ENCODE data around the gene GMNC.

The GMNC gene

GRCh38 chr3:190826018-190826417 is 36.5 kb downstream of the GMNC start:
- Histone ChIP-seq H2BK12ac (ENCODE audit: low read length in 2 of 2) (no peak overlapping the region), H3K36me3 (ENCODE audit: control insufficient read depth in 1 of 2, insufficient read depth in 2 of 2, low read depth in 1 of 2, low read length in 2 of 2) (no peaks in the 10 kb centered on the region), H3K4me3 (ENCODE audit: insufficient read depth in 1 of 2, low read depth in 1 of 2, low read length in 2 of 2) (no peak overlapping the region), H2AK5ac (ENCODE audit: low read length, severe bottlenecking) (no peak overlapping the region), H3K4me2 (ENCODE audit: low read length, poor library complexity, severe bottlenecking) (no peak overlapping the region), H2BK5ac (ENCODE audit: low read depth, low read length, poor library complexity, severe bottlenecking) (no peak overlapping the region), H3K14ac (ENCODE audit: low read length in 2 of 2) (no peak overlapping the region), H2BK15ac (ENCODE audit: low read depth, poor library complexity, severe bottlenecking) (no peak overlapping the region), H3K4ac (ENCODE audit: low read depth in 1 of 2, low read length in 2 of 2) (no peak overlapping the region), H2BK120ac (ENCODE audit: low read depth, low read length) (no peak overlapping the region), H3K4me1 (ENCODE audit: control insufficient read depth, insufficient read depth, low read depth, low read length) (no peaks in the 10 kb centered on the region), H3K27ac (ENCODE audit: low read length, poor library complexity, severe bottlenecking) (no peak overlapping the region), H3K79me1 (replicated peaks; ENCODE audit: low read length, poor library complexity, severe bottlenecking) (no peaks in the 10 kb centered on the region), H4K8ac (ENCODE audit: low read length) (no peak overlapping the region), H3K9ac (ENCODE audit: low read length) (no peak overlapping the region), H2AFZ (ENCODE audit: low read depth, low read length) (no peak overlapping the region), H3K27me3 (ENCODE audit: control insufficient read depth in 1 of 2, insufficient read depth in 1 of 2, low read length in 2 of 2) (no peaks in the 10 kb centered on the region), H3K9me3 (ENCODE audit: control insufficient read depth, low read length) (no peaks in the 10 kb centered on the region), H3K23ac (ENCODE audit: low read length in 2 of 2) (no peak overlapping the region), H3K18ac (ENCODE audit: low read depth in 1 of 2, low read length in 2 of 2) (no peak overlapping the region), H4K91ac (ENCODE audit: low read length) (no peak overlapping the region)
- DNase-seq = no peak
- 68% methylated on average over 2 of the region's 2 CpGs for WGBS

- Histone ChIP-seq H3K4ac (ENCODE audit: low read depth in 1 of 2, low read length in 2 of 2) (no peak overlapping the region), H3K4me3 (ENCODE audit: insufficient read depth in 1 of 2, low read depth in 1 of 2, low read length in 2 of 2) (no peak overlapping the region), H3K4me1 (ENCODE audit: control insufficient read depth, insufficient read depth, low read depth, low read length) (no peaks in the 10 kb centered on the region), H3K14ac (ENCODE audit: low read length in 2 of 2) (no peak overlapping the region), H3K9me3 (ENCODE audit: control insufficient read depth, low read length) (no peaks in the 10 kb centered on the region), H3K23ac (ENCODE audit: low read length in 2 of 2) (no peak overlapping the region), H3K9ac (ENCODE audit: low read length) (no peak overlapping the region), H3K36me3 (ENCODE audit: control insufficient read depth in 1 of 2, insufficient read depth in 2 of 2, low read depth in 1 of 2, low read length in 2 of 2) (no peaks in the 10 kb centered on the region), H2AK5ac (ENCODE audit: low read length, severe bottlenecking) (no peak overlapping the region), H3K27me3 (ENCODE audit: control insufficient read depth in 1 of 2, insufficient read depth in 1 of 2, low read length in 2 of 2) (no peaks in the 10 kb centered on the region), H3K79me1 (replicated peaks; ENCODE audit: low read length, poor library complexity, severe bottlenecking) (no peaks in the 10 kb centered on the region), H2BK12ac (ENCODE audit: low read length in 2 of 2) (no peak overlapping the region), H2BK5ac (ENCODE audit: low read depth, low read length, poor library complexity, severe bottlenecking) (no peak overlapping the region), H2AFZ (ENCODE audit: low read depth, low read length) (no peak overlapping the region), H4K91ac (ENCODE audit: low read length) (no peak overlapping the region), H2BK120ac (ENCODE audit: low read depth, low read length) (no peak overlapping the region), H4K8ac (ENCODE audit: low read length) (no peak overlapping the region), H2BK15ac (ENCODE audit: low read depth, poor library complexity, severe bottlenecking) (no peak overlapping the region), H3K18ac (ENCODE audit: low read depth in 1 of 2, low read length in 2 of 2) (no peak overlapping the region), H3K4me2 (ENCODE audit: low read length, poor library complexity, severe bottlenecking) (no peak overlapping the region), H3K27ac (ENCODE audit: low read length, poor library complexity, severe bottlenecking) (no peak overlapping the region)
- WGBS = 89% methylated on average over 3 of the region's 4 CpGs
- no peak for DNase-seq
Measured at GRCh38 chr3:190825386-190826016, 37.0 kb downstream of the GMNC start.

GRCh38 chr3:190811775-190812480 is 50.6 kb downstream of the GMNC start:
- no peak overlapping the region for H3K14ac ChIP-seq (ENCODE audit: low read length in 2 of 2)
- H2BK15ac ChIP-seq (ENCODE audit: low read depth, poor library complexity, severe bottlenecking) = no peak overlapping the region
- H2AFZ ChIP-seq (ENCODE audit: low read depth, low read length) = no peak overlapping the region
- H3K4me3 ChIP-seq (ENCODE audit: insufficient read depth in 1 of 2, low read depth in 1 of 2, low read length in 2 of 2) = peak overlapping the region in 1 of 2 experiments; percentile 53
- peak; percentile 66 for DNase-seq
- no peaks in the 10 kb centered on the region for H3K36me3 ChIP-seq (ENCODE audit: control insufficient read depth in 1 of 2, insufficient read depth in 2 of 2, low read depth in 1 of 2, low read length in 2 of 2)
- H3K4ac ChIP-seq (ENCODE audit: low read depth in 1 of 2, low read length in 2 of 2) = no peak overlapping the region
- no peak overlapping the region for H2BK5ac ChIP-seq (ENCODE audit: low read depth, low read length, poor library complexity, severe bottlenecking)
- H3K27me3 ChIP-seq (ENCODE audit: control insufficient read depth in 1 of 2, insufficient read depth in 1 of 2, low read length in 2 of 2) = no peaks in the 10 kb centered on the region
- no peak overlapping the region for H4K91ac ChIP-seq (ENCODE audit: low read length)
- H3K23ac ChIP-seq (ENCODE audit: low read length in 2 of 2) = no peak overlapping the region
- no peaks in the 10 kb centered on the region for H3K4me1 ChIP-seq (ENCODE audit: control insufficient read depth, insufficient read depth, low read depth, low read length)
- no peak overlapping the region for H4K8ac ChIP-seq (ENCODE audit: low read length)
- H3K27ac ChIP-seq (ENCODE audit: low read length, poor library complexity, severe bottlenecking) = no peak overlapping the region
- H3K18ac ChIP-seq (ENCODE audit: low read depth in 1 of 2, low read length in 2 of 2) = no peak overlapping the region
- H2BK12ac ChIP-seq (ENCODE audit: low read length in 2 of 2) = no peak overlapping the region
- no peak overlapping the region for H3K4me2 ChIP-seq (ENCODE audit: low read length, poor library complexity, severe bottlenecking)
- 45% methylated on average over 13 of the region's 14 CpGs for WGBS
- H2BK120ac ChIP-seq (ENCODE audit: low read depth, low read length) = no peak overlapping the region
- H3K9me3 ChIP-seq (ENCODE audit: control insufficient read depth, low read length) = peaks cover 3% of the 10 kb centered on the region
- peak overlapping the region; percentile 76 for H3K9ac ChIP-seq (ENCODE audit: low read length)
- no peak overlapping the region for H2AK5ac ChIP-seq (ENCODE audit: low read length, severe bottlenecking)
- H3K79me1 ChIP-seq (replicated peaks; ENCODE audit: low read length, poor library complexity, severe bottlenecking) = no peaks in the 10 kb centered on the region

DNA sequence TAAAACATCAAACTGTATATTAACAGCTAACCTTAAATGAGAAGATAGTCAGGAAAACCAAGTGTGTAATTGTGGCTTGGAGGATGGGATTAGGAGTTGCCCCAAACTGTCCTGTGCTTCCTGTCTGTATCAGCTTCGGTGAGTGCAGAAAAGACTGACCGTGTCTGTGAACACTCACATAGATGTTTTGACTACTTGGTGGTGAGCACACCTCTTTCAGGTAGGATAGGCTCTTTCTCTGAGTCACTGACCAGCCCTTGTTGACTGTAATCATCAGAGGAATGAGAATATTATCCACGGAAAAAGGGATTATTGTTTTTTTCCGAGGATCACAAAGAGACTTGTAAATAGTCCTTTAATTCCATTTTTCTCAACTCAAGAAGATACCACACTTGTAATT is 51.5 kb downstream of the GMNC start:
- no peak overlapping the region for H3K14ac ChIP-seq (ENCODE audit: low read length in 2 of 2)
- H3K4me2 ChIP-seq (ENCODE audit: low read length, poor library complexity, severe bottlenecking) = no peak overlapping the region
- no peak overlapping the region for H2AFZ ChIP-seq (ENCODE audit: low read depth, low read length)
- no peaks in the 10 kb centered on the region for H3K9me3 ChIP-seq (ENCODE audit: control insufficient read depth, low read length)
- no peaks in the 10 kb centered on the region for H3K4me1 ChIP-seq (ENCODE audit: control insufficient read depth, insufficient read depth, low read depth, low read length)
- H3K27me3 ChIP-seq (ENCODE audit: control insufficient read depth in 1 of 2, insufficient read depth in 1 of 2, low read length in 2 of 2) = no peaks in the 10 kb centered on the region
- no peak overlapping the region for H3K18ac ChIP-seq (ENCODE audit: low read depth in 1 of 2, low read length in 2 of 2)
- H4K91ac ChIP-seq (ENCODE audit: low read length) = no peak overlapping the region
- no peak overlapping the region for H2BK120ac ChIP-seq (ENCODE audit: low read depth, low read length)
- H4K8ac ChIP-seq (ENCODE audit: low read length) = no peak overlapping the region
- no peak overlapping the region for H3K4ac ChIP-seq (ENCODE audit: low read depth in 1 of 2, low read length in 2 of 2)
- no peak overlapping the region for H3K23ac ChIP-seq (ENCODE audit: low read length in 2 of 2)
- H2BK15ac ChIP-seq (ENCODE audit: low read depth, poor library complexity, severe bottlenecking) = no peak overlapping the region
- no peak overlapping the region for H2BK12ac ChIP-seq (ENCODE audit: low read length in 2 of 2)
- H2AK5ac ChIP-seq (ENCODE audit: low read length, severe bottlenecking) = no peak overlapping the region
- H3K36me3 ChIP-seq (ENCODE audit: control insufficient read depth in 1 of 2, insufficient read depth in 2 of 2, low read depth in 1 of 2, low read length in 2 of 2) = no peaks in the 10 kb centered on the region
- 78% methylated on average over 4 of the region's 4 CpGs for WGBS
- no peak for DNase-seq
- H3K4me3 ChIP-seq (ENCODE audit: insufficient read depth in 1 of 2, low read depth in 1 of 2, low read length in 2 of 2) = no peak overlapping the region
- no peak overlapping the region for H3K9ac ChIP-seq (ENCODE audit: low read length)
- no peaks in the 10 kb centered on the region for H3K79me1 ChIP-seq (replicated peaks; ENCODE audit: low read length, poor library complexity, severe bottlenecking)
- no peak overlapping the region for H3K27ac ChIP-seq (ENCODE audit: low read length, poor library complexity, severe bottlenecking)
- no peak overlapping the region for H2BK5ac ChIP-seq (ENCODE audit: low read depth, low read length, poor library complexity, severe bottlenecking)

Data from mesenchymal stem cell (in vitro differentiated cells and primary cell).